Uterus (tissue), 2 donors: Measurements from ENCODE around the gene LRGUK.

Experiments
- CTCF ChIP-seq, 4 experiments: fragments of 200-600 bp in 2 of 4; fragments of 450-650 bp in 2 of 4; sonication (generic) in 2 of 4; IDR thresholded peaks; one replicate each; pipeline ENCODE4 v1.5.1; 2016 to 2019; ENCODE audit warnings: antibody characterized with exemption in 4 of 4, mild to moderate bottlenecking in 2 of 4, moderate library complexity in 1 of 4
- POLR2A ChIP-seq, 2 donors: fragments of 450-650 bp; IDR thresholded peaks; one replicate each; pipeline ENCODE4 v1.6.1; 2016; ENCODE audit warnings: antibody characterized with exemption in 2 of 2, mild to moderate bottlenecking in 1 of 2, moderate library complexity in 1 of 2

GRCh38 chr7:134105841-134106240 is 21.3 kb upstream of the LRGUK start:
- no peak for TF ChIP-seq POLR2A (IDR thresholded peaks at IDR 0.05)
- TF ChIP-seq CTCF (IDR thresholded peaks at IDR 0.05): no peak
